ENCODE data around the gene ABL1.

DNA sequence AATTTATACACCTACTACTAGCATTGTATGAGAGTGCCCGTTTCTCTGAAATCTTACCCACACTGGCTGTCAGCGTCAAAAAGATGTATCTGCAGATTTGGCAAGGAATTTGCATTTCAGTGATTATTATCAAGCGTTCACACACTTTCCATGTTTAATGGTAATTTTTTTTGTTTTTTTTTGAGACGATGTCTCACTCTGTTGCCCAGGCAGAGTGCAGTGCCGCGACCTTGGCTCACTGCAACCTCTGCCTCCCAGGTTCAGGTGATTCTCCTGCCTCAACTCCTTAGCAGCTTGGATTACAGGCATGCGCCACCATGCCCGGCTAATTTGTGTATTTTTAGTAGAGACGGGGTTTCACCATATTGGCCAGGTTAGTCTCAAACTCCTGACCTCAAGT lies 14.3 kb downstream of the ABL1 start:
- TF ChIP-seq CTCF (conservative IDR thresholded peaks at IDR 0.05; ENCODE audit: low read length) (no peak), EZH2phosphoT487 (IDR thresholded peaks at IDR 0.05; ENCODE audit: borderline replicate concordance) (no peak)
